GM12892 (cell line): ENCODE data around the gene PCSK6.

ENCODE experiments used
- POLR2AphosphoS5 ChIP-seq: IDR thresholded peaks from 2 replicates; pipeline ENCODE4 v1.6.1; 2011; ENCODE audit warnings: low read depth, low read length, control low read depth
- TAF1 ChIP-seq: IDR thresholded peaks from 2 replicates; pipeline ENCODE4 v1.6.1; 2011; ENCODE audit warnings: low read depth, mild to moderate bottlenecking, control low read depth, low read length, borderline replicate concordance

DNA sequence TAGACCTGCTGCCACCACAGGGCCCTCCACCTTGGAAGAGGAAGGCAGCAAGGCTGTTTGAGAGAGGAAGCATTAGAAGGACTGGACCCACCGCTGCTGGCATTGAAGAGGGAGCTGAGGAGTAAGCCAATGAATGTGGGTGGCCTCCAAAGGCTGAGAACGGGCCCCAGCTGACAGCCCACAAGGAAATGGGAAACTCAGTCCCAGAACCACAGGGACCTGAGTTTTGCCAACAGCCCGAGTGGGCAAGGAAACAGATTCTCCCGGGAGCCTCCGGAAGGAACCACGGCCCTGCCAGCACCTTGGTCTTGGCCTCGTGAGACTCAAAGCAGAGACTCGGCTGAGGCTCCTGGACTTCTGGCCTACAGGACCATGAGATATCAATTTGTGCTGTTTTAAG lies 99.0 kb downstream of the PCSK6 start:
- TF ChIP-seq TAF1 (no peak), POLR2AphosphoS5 (no peak)
